Esophagus (tissue), 2 donors: Measurements from ENCODE around the gene DMKN. TPM values are rescaled to one million over a fixed set of nuclear protein-coding genes. Genes with fewer than 3 reads are reported as not detected.
"Not testable (repeated sequence)": the region's sequence is repeated elsewhere in the genome, so short reads cannot be mapped to it uniquely, and the experiment has no call there.

Experiments
- H3K27ac ChIP-seq, 2 donors: one replicate each; pipeline ENCODE4 v1.5.1; 2013; ENCODE audit warnings: low read depth in 2 of 2, mild to moderate bottlenecking in 2 of 2, inconsistent platforms in 1 of 2, low read length in 1 of 2, moderate library complexity in 1 of 2
- H3K27me3 ChIP-seq, 2 donors: one replicate each; pipeline ENCODE4 v1.6.1; 2013; ENCODE audit warnings: low read length in 2 of 2, control low read depth in 1 of 2, mild to moderate bottlenecking in 1 of 2; ENCODE audit not compliant: insufficient read depth in 2 of 2, control insufficient read depth in 1 of 2
- H3K36me3 ChIP-seq, 2 donors: one replicate each; pipeline ENCODE4 v1.6.1; 2013; ENCODE audit warnings: low read length in 1 of 2; ENCODE audit not compliant: control insufficient read depth in 2 of 2, insufficient read depth in 2 of 2
- H3K4me1 ChIP-seq, 2 donors: one replicate each; pipeline ENCODE4 v1.6.1; 2013; ENCODE audit warnings: low read length in 1 of 2; ENCODE audit not compliant: control insufficient read depth in 2 of 2, insufficient read depth in 2 of 2
- H3K4me3 ChIP-seq, 2 donors: one replicate each; pipeline ENCODE4 v1.5.1; 2013; ENCODE audit warnings: low read length in 2 of 2, mild to moderate bottlenecking in 2 of 2, low read depth in 1 of 2, moderate library complexity in 1 of 2
- H3K9me3 ChIP-seq, 2 donors: one replicate each; pipeline ENCODE4 v1.6.1; 2013; ENCODE audit warnings: mild to moderate bottlenecking in 2 of 2, low read depth in 1 of 2, low read length in 1 of 2, moderate library complexity in 1 of 2; ENCODE audit not compliant: control insufficient read depth in 2 of 2, insufficient read depth in 1 of 2
- WGBS, 2 donors: extraction: QIAGEN DNeasy Blood & Tissue Kit; methylation state at CpG; one replicate each; pipeline ENCODE4 v1.1.7; 2013; 5-methylcytosine and 5-hydroxymethylcytosine counted together
- polyA plus RNA-seq, 2 donors: library from polyadenylated mRNA; stranded (reverse); fragments of 200-250 nt; gene quantifications; one replicate each; pipeline ENCODE4 v1.2.3, GENCODE V29; 2013
- donor health status: healthy with polysubstance abuse.
- donor health status: Bipolar disorder and iron deficiency.

DMKN gene
- polyA plus RNA-seq, 2 donors = 223 to 315 TPM

GRCh38 chr19:35474104-35474503, 39.3 kb downstream of the DMKN start:
- Histone ChIP-seq H3K9me3 (no peaks in the 10 kb centered on the region), H3K27me3 (no peaks in the 10 kb centered on the region), H3K4me3 (no peak overlapping the region), H3K4me1 (no peaks in the 10 kb centered on the region), H3K27ac (no peak overlapping the region), H3K36me3 (no peaks in the 10 kb centered on the region)
- 93% methylated on average over 14 of the region's 14 CpGs for WGBS, 2 donors

GRCh38 chr19:35471946-35472345, 41.5 kb downstream of the DMKN start:
- no peaks in the 10 kb centered on the region for H3K36me3 ChIP-seq
- H3K9me3 ChIP-seq = no peaks in the 10 kb centered on the region
- H3K4me1 ChIP-seq = no peaks in the 10 kb centered on the region
- H3K27ac ChIP-seq = no peak overlapping the region
- H3K27me3 ChIP-seq = no peaks in the 10 kb centered on the region
- WGBS, 2 donors = 86 to 90% methylated on average over 8 of the region's 8 CpGs
- no peak overlapping the region for H3K4me3 ChIP-seq

GRCh38 chr19:35471075-35471474, 42.4 kb downstream of the DMKN start:
- H3K9me3 ChIP-seq, H3K27ac ChIP-seq, H3K4me1 ChIP-seq, H3K36me3 ChIP-seq, H3K4me3 ChIP-seq, H3K27me3 ChIP-seq: not testable (repeated sequence)
- WGBS, 2 donors = 91 to 98% methylated on average over 4 of the region's 4 CpGs

- Histone ChIP-seq H3K4me1 (no peaks in the 10 kb centered on the region), H3K9me3 (no peaks in the 10 kb centered on the region), H3K36me3 (no peaks in the 10 kb centered on the region), H3K27me3 (no peaks in the 10 kb centered on the region), H3K4me3 (no peak overlapping the region), H3K27ac (no peak overlapping the region)
- WGBS, 2 donors = 85% methylated on average over 7 of the region's 7 CpGs
These were observed 43.3 kb downstream of the DMKN start for GRCh38 chr19:35470128-35470527.

- no peaks in the 10 kb centered on the region for H3K36me3 ChIP-seq
- WGBS, 2 donors = 23 to 24% methylated on average over 2 of the region's 2 CpGs
- H3K27me3 ChIP-seq = no peaks in the 10 kb centered on the region
- H3K4me3 ChIP-seq = no peak overlapping the region
- no peaks in the 10 kb centered on the region for H3K9me3 ChIP-seq
- no peak overlapping the region for H3K27ac ChIP-seq
- no peaks in the 10 kb centered on the region for H3K4me1 ChIP-seq
These were observed 44.8 kb downstream of the DMKN start for GRCh38 chr19:35468637-35469036.

- no peak overlapping the region for H3K4me3 ChIP-seq
- whole genome bisulfite sequencing, 2 donors = 92 to 100% methylated on average over 1 of the region's 1 CpG
- H3K4me1 ChIP-seq = no peaks in the 10 kb centered on the region
- H3K9me3 ChIP-seq = no peaks in the 10 kb centered on the region
- no peaks in the 10 kb centered on the region for H3K36me3 ChIP-seq
- H3K27ac ChIP-seq = no peak overlapping the region
- no peaks in the 10 kb centered on the region for H3K27me3 ChIP-seq
These were observed 47.2 kb downstream of the DMKN start for GRCh38 chr19:35466259-35466658.

- not testable (repeated sequence) for H3K27me3 ChIP-seq, H3K4me1 ChIP-seq, H3K4me3 ChIP-seq, H3K9me3 ChIP-seq, H3K36me3 ChIP-seq, H3K27ac ChIP-seq
- WGBS, 2 donors = 65 to 71% methylated on average over 7 of the region's 7 CpGs
These were observed 50.5 kb downstream of the DMKN start for GRCh38 chr19:35462956-35463355.

GRCh38 chr19:35462476-35462953, 50.9 kb downstream of the DMKN start:
- Histone ChIP-seq H3K36me3 (no peaks in the 10 kb centered on the region), H3K9me3 (no peaks in the 10 kb centered on the region), H3K27ac (peak overlapping the region in 1 of 2 donors; percentile 49), H3K4me3 (no peak overlapping the region), H3K4me1 (peaks cover 0 to 2% of the 10 kb centered on the region in 2 donors), H3K27me3 (no peaks in the 10 kb centered on the region)
- 35 to 45% methylated on average over 6 of the region's 6 CpGs for WGBS, 2 donors

- not testable (repeated sequence) for H3K4me3 ChIP-seq, H3K36me3 ChIP-seq, H3K9me3 ChIP-seq, H3K27me3 ChIP-seq, H3K4me1 ChIP-seq, H3K27ac ChIP-seq
These were observed 51.7 kb downstream of the DMKN start for GRCh38 chr19:35461788-35462187.

GRCh38 chr19:35461060-35461459, 52.4 kb downstream of the DMKN start:
- Histone ChIP-seq H3K27ac (no peak overlapping the region), H3K4me1 (peaks cover 0 to 2% of the 10 kb centered on the region in 2 donors), H3K4me3 (no peak overlapping the region), H3K9me3 (no peaks in the 10 kb centered on the region), H3K36me3 (no peaks in the 10 kb centered on the region), H3K27me3 (no peaks in the 10 kb centered on the region)
- WGBS, 2 donors = 77 to 79% methylated on average over 9 of the region's 9 CpGs
